PC-9 (cell line): ENCODE measurements around the gene TXNRD1.

ENCODE experiments used
- CTCF ChIP-seq: fragments of 200-600 bp; sonication (generic); conservative IDR thresholded peaks from 2 replicates; pipeline ENCODE4 v1.6.1; 2017; ENCODE audit warnings: mixed run types, antibody characterized with exemption, mild to moderate bottlenecking, moderate library complexity
- EZH2 ChIP-seq: fragments of 200-600 bp; sonication (generic); IDR thresholded peaks from 2 replicates; pipeline ENCODE4 v1.8.0; 2017; ENCODE audit warnings: antibody characterized with exemption, low read depth

GRCh38 chr12:104342147-104342546, 126.6 kb downstream of the TXNRD1 start:
- TF ChIP-seq CTCF (no peak), EZH2 (no peak)
